ENCODE measurements around the gene SF3A2. TPM values are rescaled to one million over a fixed set of nuclear protein-coding genes. Genes with fewer than 3 reads are reported as not detected.

The SF3A2 gene
- 60.9 to 73.1 TPM (median 68.7 TPM) in 5 replicates for total RNA-seq (2022; extraction: Qiagen RNA extraction; ENCODE audit: low read depth)

GRCh38 chr19:2236314-2237050 is at the start of gene SF3A2, which contains the start of gene PLEKHJ1:
SF3A2 (plus strand) TSS chr19:2236824; CDS start chr19:2243419, 6,595 bp downstream.
PLEKHJ1 (minus strand) TSS chr19:2236329; CDS start chr19:2236248, 81 bp downstream.

GRCh38 chr19:2249010-2249866 is 12.6 kb downstream of the SF3A2 start, which contains the start of gene AMH:
AMH (plus strand) TSS chr19:2249323; CDS start chr19:2249333, 10 bp downstream.

GRCh38 chr19:2255982-2256685 is 19.5 kb downstream of the SF3A2 start, which contains the start of gene JSRP1:
JSRP1 (minus strand) TSS chr19:2256417; CDS start chr19:2255314, 1,103 bp downstream.

DNA sequence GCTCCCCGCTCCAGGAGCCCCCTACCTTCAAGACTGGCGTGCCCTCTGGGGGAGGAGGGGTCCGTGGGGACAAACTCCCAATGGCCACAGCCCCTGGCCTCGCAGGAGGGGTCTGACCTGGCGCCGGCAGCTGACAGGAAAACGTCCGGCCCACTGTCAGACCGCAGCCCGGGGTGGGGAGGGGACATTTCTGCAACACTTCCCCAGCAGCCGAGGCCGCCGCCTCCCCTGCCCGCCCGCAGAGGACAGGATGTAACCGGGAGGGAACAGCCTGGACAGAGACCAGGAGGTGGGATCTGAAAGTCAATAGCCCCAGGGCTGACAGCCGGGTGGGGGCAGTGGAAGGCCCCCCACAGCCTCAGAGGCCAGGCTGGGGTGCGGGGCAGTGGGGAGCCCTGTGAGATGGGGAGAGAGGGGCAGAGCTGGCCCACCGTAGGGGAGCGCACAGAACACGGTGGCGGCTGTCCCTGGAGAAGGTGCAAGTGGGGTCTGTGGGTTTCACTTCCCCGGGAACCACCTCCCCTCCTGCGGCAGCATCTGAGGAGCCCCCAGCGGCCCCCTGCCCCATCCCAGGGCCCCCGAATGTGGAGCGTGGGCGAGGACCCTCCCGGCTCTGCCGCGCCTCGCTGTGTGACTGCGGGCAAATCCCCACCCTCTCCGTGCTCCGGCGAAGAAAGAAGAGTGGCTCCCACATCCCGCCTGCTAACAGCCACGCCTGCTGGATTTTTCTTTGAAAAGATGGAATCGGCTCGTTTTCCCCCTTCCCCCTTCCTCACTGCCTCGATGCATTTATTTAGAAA is 45.6 kb downstream of the SF3A2 start, which contains the start of gene PEAK3:
Gene PEAK3 (minus strand): TSS at position 114 of the 800 bp plus-strand sequence. CDS start 1,244 bp downstream, outside the sequence.

Other genes starting within 250 kb of the SF3A2 start
- gene BTBD2, start 221.1 kb upstream of the SF3A2 start, total RNA-seq (2022; extraction: Qiagen RNA extraction; ENCODE audit: low read depth): 34.4 to 46.3 TPM (median 43.0 TPM) in 5 replicates
- 56.6 to 91.4 TPM (median 78.9 TPM) in 5 replicates for gene MKNK2, start 185.6 kb upstream of the SF3A2 start, total RNA-seq (2022; extraction: Qiagen RNA extraction; ENCODE audit: low read depth)
- gene MOB3A, start 140.5 kb upstream of the SF3A2 start, total RNA-seq (2022; extraction: Qiagen RNA extraction; ENCODE audit: low read depth): 13.2 to 15.9 TPM (median 14.2 TPM) in 5 replicates
- gene IZUMO4, start 139.9 kb upstream of the SF3A2 start, total RNA-seq (2022; extraction: Qiagen RNA extraction; ENCODE audit: low read depth): 0.23 to 1.1 TPM (median 0.80 TPM) in 5 replicates
- gene AP3D1, start 85.3 kb upstream of the SF3A2 start, total RNA-seq (2022; extraction: Qiagen RNA extraction; ENCODE audit: low read depth): 66.4 to 83.3 TPM (median 81.8 TPM) in 5 replicates
- 11.0 to 18.7 TPM (median 17.3 TPM) in 5 replicates for gene DOT1L, start 72.9 kb upstream of the SF3A2 start, total RNA-seq (2022; extraction: Qiagen RNA extraction; ENCODE audit: low read depth)
- gene PLEKHJ1, start 495 bp upstream of the SF3A2 start, total RNA-seq (2022; extraction: Qiagen RNA extraction; ENCODE audit: low read depth): 43.2 to 57.5 TPM (median 52.7 TPM) in 5 replicates
- gene AMH, start 12.5 kb downstream of the SF3A2 start, total RNA-seq (2022; extraction: Qiagen RNA extraction; ENCODE audit: low read depth): 7.4 to 17.2 TPM (median 15.2 TPM) in 5 replicates
- 0.48 to 1.2 TPM (median 0.65 TPM) in 5 replicates for gene JSRP1, start 19.6 kb downstream of the SF3A2 start, total RNA-seq (2022; extraction: Qiagen RNA extraction; ENCODE audit: low read depth)
- gene PEAK3, start 45.4 kb downstream of the SF3A2 start, total RNA-seq (2022; extraction: Qiagen RNA extraction; ENCODE audit: low read depth): 0.05 TPM in 1 of 5 replicates, not detected in the others
- gene LINGO3, start 71.3 kb downstream of the SF3A2 start, total RNA-seq (2022; extraction: Qiagen RNA extraction; ENCODE audit: low read depth): not detected in 5 replicates
- 131 to 166 TPM (median 150 TPM) in 5 replicates for gene LSM7, start 91.8 kb downstream of the SF3A2 start, total RNA-seq (2022; extraction: Qiagen RNA extraction; ENCODE audit: low read depth)
- gene SPPL2B, start 91.9 kb downstream of the SF3A2 start, total RNA-seq (2022; extraction: Qiagen RNA extraction; ENCODE audit: low read depth): 12.8 to 21.8 TPM (median 21.6 TPM) in 5 replicates
- 0.03 to 0.42 TPM in 2 of 5 replicates, not detected in the others for gene TMPRSS9, start 123.4 kb downstream of the SF3A2 start, total RNA-seq (2022; extraction: Qiagen RNA extraction; ENCODE audit: low read depth)
- gene TIMM13, start 190.8 kb downstream of the SF3A2 start, total RNA-seq (2022; extraction: Qiagen RNA extraction; ENCODE audit: low read depth): 64.3 to 136 TPM (median 113 TPM) in 5 replicates
- 63.6 to 85.8 TPM (median 74.4 TPM) in 5 replicates for gene LMNB2, start 220.1 kb downstream of the SF3A2 start, total RNA-seq (2022; extraction: Qiagen RNA extraction; ENCODE audit: low read depth)
- 61.9 to 89.9 TPM (median 83.4 TPM) in 5 replicates for gene GADD45B, start 239.3 kb downstream of the SF3A2 start, total RNA-seq (2022; extraction: Qiagen RNA extraction; ENCODE audit: low read depth)

Measured in A549 treated with GW870086 at 1 μM for 4 hours (cell line).